BLaER1 treated with 17β-estradiol and CSF1 and Interleukin-3, amounts not matched to agents 10 nM and 100 nM (cell line): ENCODE data around the gene DOCK4.

Source experiments
- H3K27ac ChIP-seq, 11 experiments: shearing (Covaris generic); formaldehyde crosslinking; 2 replicates each; pipeline ENCODE4 v1.8.1; 2022
- H3K27me3 ChIP-seq, 11 experiments: shearing (Covaris generic); formaldehyde crosslinking; 2 replicates each; pipeline ENCODE4 v1.8.1; 2022
- H3K36me3 ChIP-seq, 11 experiments: shearing (Covaris generic); formaldehyde crosslinking; 2 replicates each; pipeline ENCODE4 v1.8.1; 2022
- H3K4me1 ChIP-seq, 10 experiments: shearing (Covaris generic); formaldehyde crosslinking; 2 replicates each; pipeline ENCODE4 v1.8.1; 2022
- H3K4me2 ChIP-seq, 11 experiments: shearing (Covaris generic); formaldehyde crosslinking; 2 replicates each; pipeline ENCODE4 v1.8.1; 2022
- H3K4me3 ChIP-seq, 10 experiments: shearing (Covaris generic); formaldehyde crosslinking; 2 replicates each; pipeline ENCODE4 v1.8.1; 2022
- H3K9ac ChIP-seq, 11 experiments: shearing (Covaris generic); formaldehyde crosslinking; 2 replicates each; pipeline ENCODE4 v1.8.1; 2022
- H3K9me3 ChIP-seq, 11 experiments: shearing (Covaris generic); formaldehyde crosslinking; replicated peaks in 1 of 11; 2 replicates each; pipeline ENCODE4 v1.8.1; 2022
- H4K20me1 ChIP-seq, 11 experiments: shearing (Covaris generic); formaldehyde crosslinking; 2 replicates each; pipeline ENCODE4 v1.8.1; 2022
- Cebpa-rat ChIP-seq, 11 experiments: shearing (Covaris generic); IDR thresholded peaks; 2 replicates each; pipeline ENCODE4 v1.8.1; 2022

Gene DOCK4

GRCh38 chr7:111887734-111888133 lies 318.5 kb downstream of the DOCK4 start:
- H3K9ac ChIP-seq: no peak overlapping the region
- peak overlapping the region in 1 of 11 experiments; percentile 31; a peak in 1 of 22 replicates for H3K4me2 ChIP-seq
- H4K20me1 ChIP-seq: no peaks in the 10 kb centered on the region; a peak in 1 of 22 replicates
- peaks cover 0 to 16% (median 5%) of the 10 kb centered on the region in 10 experiments; a peak in 9 of 20 replicates for H3K4me1 ChIP-seq
- H3K4me3 ChIP-seq: no peak overlapping the region
- peaks cover 0 to 98% (median 0%) of the 10 kb centered on the region in 11 experiments; a peak in 8 of 22 replicates for H3K36me3 ChIP-seq
- no peaks in the 10 kb centered on the region for H3K9me3 ChIP-seq
- TF ChIP-seq Cebpa-rat (IDR thresholded peaks at IDR 0.05): no peak
- no peaks in the 10 kb centered on the region for H3K27me3 ChIP-seq
- H3K27ac ChIP-seq: no peak overlapping the region

GRCh38 chr7:111886233-111886632 lies 320.0 kb downstream of the DOCK4 start:
- no peaks in the 10 kb centered on the region for H3K27me3 ChIP-seq
- H3K4me2 ChIP-seq: no peak overlapping the region
- H3K36me3 ChIP-seq: peaks cover 0 to 97% (median 0%) of the 10 kb centered on the region in 11 experiments; a peak in 7 of 22 replicates
- peaks cover 0 to 6% (median 0%) of the 10 kb centered on the region in 11 experiments; a peak in 3 of 22 replicates for H3K9me3 ChIP-seq
- no peak overlapping the region for H3K4me3 ChIP-seq
- no peak overlapping the region for H3K9ac ChIP-seq
- no peak overlapping the region for H3K27ac ChIP-seq
- peaks cover 0 to 5% (median 0%) of the 10 kb centered on the region in 11 experiments; a peak in 2 of 22 replicates for H4K20me1 ChIP-seq
- peaks cover 0 to 16% (median 5%) of the 10 kb centered on the region in 10 experiments; a peak in 9 of 20 replicates for H3K4me1 ChIP-seq
- no peak for TF ChIP-seq Cebpa-rat (IDR thresholded peaks at IDR 0.05)

- Histone ChIP-seq H3K27ac (no peak overlapping the region), H3K36me3 (peaks cover 0 to 99% (median 0%) of the 10 kb centered on the region in 11 experiments; a peak in 9 of 22 replicates), H4K20me1 (peaks cover 0 to 25% (median 0%) of the 10 kb centered on the region in 11 experiments; a peak in 4 of 22 replicates), H3K4me1 (peaks cover 0 to 7% (median 3%) of the 10 kb centered on the region in 10 experiments; a peak in 8 of 20 replicates), H3K9ac (no peak overlapping the region), H3K4me3 (no peak overlapping the region), H3K4me2 (no peak overlapping the region), H3K9me3 (peaks cover 0 to 10% (median 0%) of the 10 kb centered on the region in 11 experiments; a peak in 5 of 22 replicates), H3K27me3 (no peaks in the 10 kb centered on the region)
- TF ChIP-seq Cebpa-rat (IDR thresholded peaks at IDR 0.05): no peak
Measured at GRCh38 chr7:111883241-111883640, 323.0 kb downstream of the DOCK4 start.

GRCh38 chr7:111878785-111879184 lies 327.4 kb downstream of the DOCK4 start:
- H3K4me3 ChIP-seq: no peak overlapping the region
- H3K4me2 ChIP-seq: no peak overlapping the region
- peaks cover 0 to 41% (median 0%) of the 10 kb centered on the region in 11 experiments; a peak in 4 of 22 replicates for H4K20me1 ChIP-seq
- H3K4me1 ChIP-seq: peaks cover 0 to 19% (median 0%) of the 10 kb centered on the region in 10 experiments; a peak in 6 of 20 replicates
- peaks cover 0 to 10% (median 0%) of the 10 kb centered on the region in 11 experiments; a peak in 5 of 22 replicates for H3K9me3 ChIP-seq
- no peak for TF ChIP-seq Cebpa-rat (IDR thresholded peaks at IDR 0.05)
- H3K9ac ChIP-seq: no peak overlapping the region
- peaks cover 0 to 99% (median 0%) of the 10 kb centered on the region in 11 experiments; a peak in 10 of 22 replicates for H3K36me3 ChIP-seq
- no peaks in the 10 kb centered on the region for H3K27me3 ChIP-seq
- no peak overlapping the region for H3K27ac ChIP-seq

- H3K4me1 ChIP-seq: peaks cover 0 to 19% (median 0%) of the 10 kb centered on the region in 10 experiments; a peak in 6 of 20 replicates
- peaks cover 0 to 41% (median 0%) of the 10 kb centered on the region in 11 experiments; a peak in 4 of 22 replicates for H4K20me1 ChIP-seq
- H3K36me3 ChIP-seq: peaks cover 0 to 99% (median 0%) of the 10 kb centered on the region in 11 experiments; a peak in 10 of 22 replicates
- no peak overlapping the region for H3K4me3 ChIP-seq
- H3K27me3 ChIP-seq: no peaks in the 10 kb centered on the region
- no peak for TF ChIP-seq Cebpa-rat (IDR thresholded peaks at IDR 0.05)
- no peak overlapping the region for H3K4me2 ChIP-seq
- peaks cover 0 to 10% (median 0%) of the 10 kb centered on the region in 11 experiments; a peak in 5 of 22 replicates for H3K9me3 ChIP-seq
- H3K27ac ChIP-seq: no peak overlapping the region
- no peak overlapping the region for H3K9ac ChIP-seq
Measured at GRCh38 chr7:111877931-111878330, 328.3 kb downstream of the DOCK4 start.

- Histone ChIP-seq H3K9me3 (no peaks in the 10 kb centered on the region), H3K27me3 (no peaks in the 10 kb centered on the region), H3K4me1 (peaks cover 0 to 19% (median 0%) of the 10 kb centered on the region in 10 experiments; a peak in 6 of 20 replicates), H3K9ac (no peak overlapping the region), H3K27ac (no peak overlapping the region), H3K36me3 (peaks cover 0 to 100% (median 0%) of the 10 kb centered on the region in 11 experiments; a peak in 11 of 22 replicates), H3K4me3 (no peak overlapping the region), H4K20me1 (peaks cover 0 to 30% (median 0%) of the 10 kb centered on the region in 11 experiments; a peak in 4 of 22 replicates), H3K4me2 (peak overlapping the region in 3 of 11 experiments; percentile 12 to 38 (median 17); a peak in 2 of 22 replicates)
- TF ChIP-seq Cebpa-rat (IDR thresholded peaks at IDR 0.05): no peak
Measured at GRCh38 chr7:111873963-111874690, 332.1 kb downstream of the DOCK4 start.

GRCh38 chr7:111873326-111873646 lies 332.9 kb downstream of the DOCK4 start:
- TF ChIP-seq Cebpa-rat (IDR thresholded peaks at IDR 0.05): no peak
- Histone ChIP-seq H3K27me3 (no peaks in the 10 kb centered on the region), H3K9me3 (no peaks in the 10 kb centered on the region), H3K27ac (no peak overlapping the region), H3K4me2 (no peak overlapping the region), H3K4me1 (peaks cover 0 to 19% (median 0%) of the 10 kb centered on the region in 10 experiments; a peak in 6 of 20 replicates), H3K4me3 (no peak overlapping the region), H4K20me1 (peaks cover 0 to 23% (median 0%) of the 10 kb centered on the region in 11 experiments; a peak in 3 of 22 replicates), H3K36me3 (peaks cover 0 to 100% (median 0%) of the 10 kb centered on the region in 11 experiments; a peak in 11 of 22 replicates), H3K9ac (no peak overlapping the region)

GRCh38 chr7:111872450-111873325 lies 333.5 kb downstream of the DOCK4 start:
- peaks cover 0 to 100% (median 0%) of the 10 kb centered on the region in 11 experiments; a peak in 11 of 22 replicates for H3K36me3 ChIP-seq
- H4K20me1 ChIP-seq: peaks cover 0 to 20% (median 0%) of the 10 kb centered on the region in 11 experiments; a peak in 3 of 22 replicates
- H3K27ac ChIP-seq: no peak overlapping the region
- peaks cover 0 to 19% (median 0%) of the 10 kb centered on the region in 10 experiments; a peak in 6 of 20 replicates for H3K4me1 ChIP-seq
- no peaks in the 10 kb centered on the region for H3K9me3 ChIP-seq
- no peak overlapping the region for H3K4me2 ChIP-seq
- no peak overlapping the region for H3K4me3 ChIP-seq
- TF ChIP-seq Cebpa-rat (IDR thresholded peaks at IDR 0.05): no peak
- no peaks in the 10 kb centered on the region for H3K27me3 ChIP-seq
- H3K9ac ChIP-seq: no peak overlapping the region
